Endothelial cell of umbilical vein (primary cell): ENCODE results near the gene ZBTB40. TPM values are rescaled to one million over a fixed set of nuclear protein-coding genes. Genes with fewer than 3 reads are reported as not detected.

Experiments
- BruUV-seq: library from RNA; stranded (reverse); fragments of 400-500 nt; replicated peaks from 2 replicates; lab custom pipeline; 2021; lab: Mats Ljungman, UMichigan
- CTCF ChIA-PET: fragments of 300-600, 350-600 bp; sonication (Branson Sonifier 250); formaldehyde crosslinking; loops from one replicate; lab custom pipeline; 2021; ENCODE audit warnings: antibody characterized with exemption, inconsistent platforms; lab: Charles Lee
- POLR2A ChIA-PET: fragments of 300-600, 350-600 bp; sonication (Branson Sonifier 250); formaldehyde crosslinking; loops from one replicate; lab custom pipeline; 2021; ENCODE audit warnings: antibody characterized with exemption, inconsistent platforms; lab: Charles Lee
- DNase-seq: peaks from one replicate; pipeline ENCODE4 v3.0.0-alpha.2; 2011; ENCODE audit warnings: low read depth, low spot score
- FAIRE-seq: peaks from 2 replicates; lab custom pipeline; 2011; peaks lifted over from hg19 to GRCh38; lab: Jason Lieb, UNC
- H2AFZ ChIP-seq: 2 replicates; pipeline ENCODE4 v1.6.0; 2012; ENCODE audit warnings: low read depth, low read length, control low read depth, inconsistent platforms
- H3K27ac ChIP-seq: 2 replicates; pipeline ENCODE4 v1.5.1; 2011; ENCODE audit warnings: low read depth, mild to moderate bottlenecking, control low read depth, low read length, moderate library complexity; ENCODE audit not compliant: insufficient read depth
- H3K27me3 ChIP-seq, 2 experiments: 2 replicates each; pipeline versions ENCODE4 v1.6.0 to v1.6.1; 2011; ENCODE audit warnings: low read length in 2 of 2, mixed read lengths in 1 of 2; ENCODE audit not compliant: control insufficient read depth in 2 of 2, insufficient read depth in 2 of 2
- H3K36me3 ChIP-seq, 2 experiments: 2 replicates in 1 of 2; 3 replicates in 1 of 2; pipeline ENCODE4 v1.5.1; 2011; ENCODE audit warnings: low read length in 2 of 2, mild to moderate bottlenecking in 1 of 2, moderate library complexity in 1 of 2; ENCODE audit not compliant: control insufficient read depth in 2 of 2, insufficient read depth in 2 of 2; ENCODE audit errors: extremely low read depth in 1 of 2
- H3K4me1 ChIP-seq: 3 replicates; pipeline ENCODE4 v1.5.1; 2011; ENCODE audit warnings: mild to moderate bottlenecking, low read length; ENCODE audit not compliant: control insufficient read depth, insufficient read depth; ENCODE audit errors: extremely low read depth
- H3K4me2 ChIP-seq: 2 replicates; pipeline ENCODE4 v1.6.1; 2011; ENCODE audit warnings: low read length, control low read depth, mixed read lengths; ENCODE audit not compliant: insufficient read depth
- H3K4me3 ChIP-seq, 3 experiments: fragments of 200-600 bp in 1 of 3; sonication (generic), shearing (Covaris generic) in 1 of 3; replicated peaks in 1 of 3; 2 replicates each; pipeline ENCODE4 v1.5.1; 2011 to 2016; ENCODE audit warnings: control low read depth in 3 of 3, low read length in 3 of 3, mild to moderate bottlenecking in 2 of 3, inconsistent platforms in 1 of 3, low read depth in 1 of 3, moderate library complexity in 1 of 3; ENCODE audit not compliant: insufficient read depth in 1 of 3
- H3K79me2 ChIP-seq: 2 replicates; pipeline ENCODE4 v1.6.0; 2012; ENCODE audit warnings: low read length, inconsistent platforms; ENCODE audit not compliant: control insufficient read depth, insufficient read depth
- H3K9ac ChIP-seq: replicated peaks from 2 replicates; pipeline ENCODE3; 2011; ENCODE audit warnings: low read length, control low read depth; ENCODE audit not compliant: insufficient read depth; ENCODE audit errors: extremely low read depth
- H3K9me1 ChIP-seq: replicated peaks from 3 replicates; pipeline ENCODE4 v1.6.0; 2011; ENCODE audit warnings: mild to moderate bottlenecking, low read length; ENCODE audit not compliant: control insufficient read depth, insufficient read depth; ENCODE audit errors: extremely low read depth
- H3K9me3 ChIP-seq: replicated peaks from 2 replicates; pipeline ENCODE4 v1.5.1; 2012; ENCODE audit warnings: low read length, inconsistent platforms; ENCODE audit not compliant: control insufficient read depth, insufficient read depth
- H4K20me1 ChIP-seq: replicated peaks from 2 replicates; pipeline ENCODE3; 2011; ENCODE audit warnings: mild to moderate bottlenecking, low read length; ENCODE audit not compliant: control insufficient read depth, insufficient read depth; ENCODE audit errors: extremely low read depth
- CTCF ChIP-seq, 2 donors: IDR thresholded peaks; 1 replicate in 1 of 2; 2 replicates in 1 of 2; pipeline ENCODE4 v1.5.1; 2011; ENCODE audit warnings: low read length in 2 of 2, mild to moderate bottlenecking in 2 of 2, moderate library complexity in 2 of 2, control low read depth in 1 of 2, inconsistent platforms in 1 of 2, low read depth in 1 of 2; ENCODE audit not compliant: insufficient read depth in 1 of 2; ENCODE audit errors: extremely low read depth in 1 of 2
- EZH2 ChIP-seq: IDR thresholded peaks from 2 replicates; pipeline ENCODE4 v1.6.1; 2012; ENCODE audit warnings: borderline replicate concordance, low read depth, mild to moderate bottlenecking, moderate library complexity, low read length, inconsistent platforms; ENCODE audit not compliant: severe bottlenecking
- FOS ChIP-seq: IDR thresholded peaks from 2 replicates; pipeline ENCODE4 v1.6.1; 2011; ENCODE audit warnings: mild to moderate bottlenecking, low read length, moderate library complexity, borderline replicate concordance; ENCODE audit not compliant: insufficient read depth
- JUN ChIP-seq: IDR thresholded peaks from 2 replicates; pipeline ENCODE4 v1.6.1; 2011; ENCODE audit warnings: borderline replicate concordance, low read depth; ENCODE audit not compliant: insufficient read length, insufficient read depth
- MAX ChIP-seq: IDR thresholded peaks from 2 replicates; pipeline ENCODE4 v1.6.1; 2011; ENCODE audit not compliant: insufficient read depth, insufficient read length
- MYC ChIP-seq: IDR thresholded peaks from one replicate; pipeline ENCODE4 v1.6.1; 2011; ENCODE audit warnings: mild to moderate bottlenecking, low read depth, low read length
- POLR2AphosphoS5 ChIP-seq: IDR thresholded peaks from 2 replicates; pipeline ENCODE4 v1.6.1; 2012; ENCODE audit warnings: low read depth, mild to moderate bottlenecking, control low read depth, low read length, moderate library complexity; ENCODE audit not compliant: insufficient read depth
- dilution Hi-C: fragments of 300-500 bp; cut with MboI; formaldehyde crosslinking; loops from one replicate; pipeline ENCODE4 v1.15.0; 2019; ENCODE audit warnings: low sequenced_read_pairs; ENCODE audit not compliant: extremely low pct_ligation_motif_present
- intact Hi-C: fragments of 100-400 bp; cut with micrococcal nuclease; formaldehyde crosslinking; loops from one replicate; pipeline ENCODE4 v1.10.0; 2022
- polyA plus RNA-seq, 4 experiments: library from polyadenylated mRNA; depleted of rRNA in 3 of 4; stranded (reverse) in 3 of 4; unstranded in 1 of 4; fragments of >200 nt; gene quantifications; 2 replicates each; pipeline versions ENCODE4 v1.2.1 to v1.2.3, GENCODE V29; 2011 to 2012; ENCODE audit warnings: missing spikeins in 1 of 4
- total RNA-seq: library from RNA; stranded (reverse); gene quantifications from 2 replicates; pipeline ENCODE4 v1.2.3, GENCODE V29; 2021

The ZBTB40 gene
- total and polyA plus RNA-seq, 2 donors (not counting 3 experiments of a cell fraction or from before 2014, with no cell fraction given): 12.3 to 21.3 TPM

DNA sequence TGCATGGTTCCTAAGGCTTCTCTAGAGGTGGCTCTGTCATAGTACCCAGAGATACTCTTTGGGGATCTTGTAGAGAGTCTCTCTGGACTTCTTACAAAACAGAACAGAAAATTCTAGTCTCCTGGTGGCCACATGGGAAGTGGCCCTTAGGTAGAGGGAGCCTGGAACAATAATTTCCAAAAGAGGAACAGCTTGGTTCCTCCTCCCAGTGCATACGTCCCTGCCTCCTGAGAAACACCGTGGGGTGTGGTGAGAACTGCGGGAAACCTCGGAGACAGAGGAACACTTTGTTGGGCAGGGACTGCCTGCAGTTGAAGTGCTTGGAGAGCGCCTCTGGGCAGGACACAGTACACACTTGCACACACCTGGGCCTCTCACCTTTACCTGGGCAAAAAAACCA, 72.8 kb downstream of the ZBTB40 start:
- Histone ChIP-seq H3K27ac (no peak overlapping the region), H3K79me2 (no peaks in the 10 kb centered on the region), H3K4me3 (no peak overlapping the region), H3K4me2 (no peak overlapping the region), H4K20me1 (no peaks in the 10 kb centered on the region), H3K9me1 (no peaks in the 10 kb centered on the region), H3K9ac (no peak overlapping the region), H3K4me1 (no peaks in the 10 kb centered on the region), H3K27me3 (no peaks in the 10 kb centered on the region), H3K36me3 (peaks cover 6 to 42% of the 10 kb centered on the region in 2 experiments), H3K9me3 (no peaks in the 10 kb centered on the region), H2AFZ (no peak overlapping the region)
- DNase-seq (no peak), FAIRE-seq (no peak)
- dilution Hi-C loops: no loop called here
- CTCF ChIA-PET: interaction anchor here (1.4 kb wide), 1 partner anchor 116 kb away, joined by 3 read pairs; no protein-coding TSS in a partner anchor
- intact Hi-C loops: no loop called here
- TF ChIP-seq EZH2: no peak
- no peak for TF ChIP-seq MYC
- TF ChIP-seq FOS: no peak
- TF ChIP-seq MAX: no peak
- TF ChIP-seq POLR2AphosphoS5: no peak
- TF ChIP-seq CTCF (IDR thresholded peaks at IDR 0.05; ENCODE audit: extremely low read depth in 1 of 2, insufficient read depth in 1 of 2, low read depth in 1 of 2, low read length in 2 of 2): no peak
- TF ChIP-seq JUN: no peak
- BruUV-seq: no TSS peak
- POLR2A ChIA-PET: no interaction called here
